Activated naive CD8-positive, alpha-beta T cell treated with anti-CD3 and anti-CD28 coated beads, Interleukin-2, amount 50 U/mL, for 24 hours (primary cell): ENCODE data around the gene MAMDC4.

ENCODE experiments used
- ATAC-seq: fragments of 150-1000 bp; cut with Tn5 transposase; one replicate; pipeline ENCODE4 v1.10.0; 2021
- DNase-seq: peaks from one replicate; pipeline ENCODE4 v3.0.0; 2021
- H3K27ac Mint-ChIP-seq: one replicate; pipeline ENCODE4 v1.8.0; 2021; ENCODE audit warnings: mild to moderate bottlenecking, mixed read lengths
- H3K27me3 Mint-ChIP-seq: one replicate; pipeline ENCODE4 v1.8.0; 2021; ENCODE audit warnings: mixed read lengths
- H3K36me3 Mint-ChIP-seq: one replicate; pipeline ENCODE4 v1.8.0; 2021; ENCODE audit warnings: low read depth, mixed read lengths
- H3K4me1 Mint-ChIP-seq: one replicate; pipeline ENCODE4 v1.8.0; 2021; ENCODE audit warnings: mixed read lengths
- H3K4me3 Mint-ChIP-seq: one replicate; pipeline ENCODE4 v1.8.0; 2021; ENCODE audit warnings: mild to moderate bottlenecking, moderate library complexity, mixed read lengths
- H3K9me3 Mint-ChIP-seq: one replicate; pipeline ENCODE4 v1.8.0; 2021; ENCODE audit warnings: mixed read lengths

The MAMDC4 gene

DNA sequence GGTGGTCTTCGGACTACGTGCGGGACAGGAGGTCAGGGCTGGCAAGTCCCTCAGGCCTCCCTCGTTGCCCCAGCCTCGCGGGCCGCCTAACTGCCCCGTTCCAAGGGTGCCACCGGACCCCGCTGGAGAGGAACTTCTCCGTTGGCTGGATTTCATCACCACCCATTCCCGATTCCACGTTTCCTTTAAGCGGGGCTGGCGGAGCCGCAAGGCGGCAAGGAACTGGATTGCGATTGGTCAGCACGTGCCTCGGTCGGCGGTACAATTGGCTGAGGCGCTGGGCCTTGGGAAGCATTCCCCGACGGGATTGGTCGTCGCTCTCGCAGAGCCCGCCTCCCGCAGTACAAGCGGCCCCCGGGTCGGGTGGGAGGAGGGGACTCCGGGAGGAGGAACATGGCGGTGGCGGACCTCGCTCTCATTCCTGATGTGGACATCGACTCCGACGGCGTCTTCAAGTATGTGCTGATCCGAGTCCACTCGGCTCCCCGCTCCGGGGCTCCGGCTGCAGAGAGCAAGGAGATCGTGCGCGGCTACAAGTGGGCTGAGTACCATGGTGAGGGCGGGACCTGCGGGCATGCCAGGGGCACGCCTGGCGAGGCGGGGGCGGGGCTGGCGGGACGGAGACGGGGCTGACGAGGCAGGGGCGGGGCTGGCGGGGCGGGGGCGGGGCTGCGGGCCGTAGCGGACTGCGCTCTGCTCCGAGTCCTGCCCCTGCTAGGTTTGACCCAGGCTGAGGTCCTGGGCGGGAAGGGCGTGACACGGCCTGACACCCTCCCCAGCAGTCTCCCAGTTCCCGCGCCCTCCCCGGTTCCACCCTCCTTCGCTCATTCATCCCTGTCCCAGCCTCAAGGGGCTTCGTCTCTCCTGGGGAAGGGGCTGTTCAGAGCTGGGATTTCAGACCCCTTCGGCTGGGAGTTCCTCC, 2.8 kb upstream of the MAMDC4 start, which contains the start of gene PHPT1:
Gene PHPT1, plus strand, starts transcription at position 372 of the 922 bp plus-strand sequence. Its CDS starts 22 bp downstream, at position 394.
- Mint-ChIP-seq H3K27ac (peak within 1 kb of the TSS; percentile 88), H3K27me3 (peaks cover 14% of the 10 kb centered on the region), H3K36me3 (no peaks in the 10 kb centered on the region), H3K4me1 (peaks cover 17% of the 10 kb centered on the region), H3K4me3 (peak within 1 kb of the TSS; percentile 87), H3K9me3 (no peaks in the 10 kb centered on the region)
- ATAC-seq (peak; percentile 83), DNase-seq (peak; percentile 97)

DNA sequence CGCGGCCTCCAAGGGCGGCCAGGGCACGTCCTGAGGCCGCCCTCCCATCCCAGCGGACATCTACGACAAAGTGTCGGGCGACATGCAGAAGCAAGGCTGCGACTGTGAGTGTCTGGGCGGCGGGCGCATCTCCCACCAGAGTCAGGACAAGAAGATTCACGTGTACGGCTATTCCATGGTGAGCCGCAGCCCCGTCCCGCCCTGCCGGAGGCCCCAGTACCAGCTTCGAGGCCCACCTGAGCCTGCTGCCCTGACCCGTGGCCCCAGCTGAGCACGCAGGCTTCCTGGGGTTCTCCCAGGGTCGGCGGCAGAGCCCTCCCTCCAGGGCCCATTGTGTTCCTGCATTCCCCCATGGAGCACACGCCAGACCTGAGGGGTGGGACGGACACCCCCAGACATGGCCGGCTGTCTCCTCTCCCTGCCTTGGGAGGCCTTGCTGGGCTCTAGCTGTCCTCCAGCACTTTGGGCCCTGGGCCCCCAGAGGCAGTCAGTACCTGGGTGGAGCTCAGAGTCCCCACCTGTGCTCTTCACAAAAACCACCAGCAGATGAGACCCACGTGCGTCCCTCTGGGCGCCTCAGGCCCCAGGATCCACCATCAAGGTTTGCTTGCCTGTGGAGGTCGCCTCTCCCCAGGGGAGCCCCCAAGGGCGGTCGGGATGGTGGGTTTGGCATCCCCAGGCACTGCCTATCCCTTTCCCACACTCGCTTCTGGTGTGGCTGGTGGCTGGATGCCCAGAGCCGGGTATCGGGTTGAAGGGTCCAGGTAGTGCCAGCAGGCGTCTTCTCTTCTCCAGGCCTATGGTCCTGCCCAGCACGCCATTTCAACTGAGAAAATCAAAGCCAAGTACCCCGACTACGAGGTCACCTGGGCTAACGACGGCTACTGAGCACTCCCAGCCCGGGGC, 1.9 kb upstream of the MAMDC4 start:
- Mint-ChIP-seq H3K9me3 (no peaks in the 10 kb centered on the region), H3K27ac (no peak overlapping the region), H3K4me1 (peaks cover 15% of the 10 kb centered on the region), H3K36me3 (no peaks in the 10 kb centered on the region), H3K4me3 (peak overlapping the region; percentile 87), H3K27me3 (peaks cover 13% of the 10 kb centered on the region)
- no peak for ATAC-seq
- DNase-seq = no peak

DNA sequence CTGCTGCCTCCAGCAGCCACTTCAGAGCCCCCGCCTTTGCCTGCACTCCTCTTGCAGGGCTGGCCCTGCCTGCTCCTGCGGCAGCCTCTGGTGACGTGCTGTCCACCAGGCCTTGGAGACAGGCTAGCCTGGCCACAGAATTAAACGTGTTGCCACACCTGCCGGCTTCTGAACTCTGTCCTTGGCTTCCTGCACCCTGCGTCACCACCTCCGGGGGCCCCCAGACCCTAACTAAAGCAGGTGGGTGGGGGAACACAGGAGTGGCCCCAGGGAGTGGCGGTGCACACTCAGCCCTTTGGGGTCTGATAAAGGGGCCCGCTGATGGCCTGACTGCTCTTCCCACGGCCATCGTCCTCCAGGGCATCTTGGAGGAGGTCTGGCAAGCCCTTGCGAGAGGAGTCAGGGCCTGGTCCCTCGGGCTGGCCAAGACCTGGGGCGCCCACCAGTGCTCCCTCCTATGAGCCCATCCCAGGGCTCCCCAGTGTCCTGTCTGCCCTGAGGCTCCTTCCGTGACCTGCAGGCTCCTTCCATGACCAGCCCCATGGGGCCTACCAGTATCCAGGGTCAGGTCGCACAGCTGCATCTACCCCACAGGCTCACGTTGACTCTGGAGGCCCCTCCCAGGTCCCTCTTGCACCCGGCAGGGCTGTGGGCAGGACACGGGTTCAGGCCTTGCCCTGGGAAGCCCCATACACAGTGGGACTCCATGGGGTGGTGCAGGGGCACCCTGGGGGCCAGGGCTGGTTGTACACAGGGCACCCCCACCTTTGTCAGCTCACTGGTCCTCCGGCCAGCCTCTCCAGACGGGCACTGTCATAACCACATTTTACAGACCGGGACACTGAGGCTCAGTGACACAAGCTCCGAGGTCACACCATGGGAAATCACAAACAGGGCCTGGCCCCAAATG, 1.0 kb upstream of the MAMDC4 start:
- Mint-ChIP-seq H3K9me3 (no peaks in the 10 kb centered on the region), H3K4me3 (no peak overlapping the region), H3K4me1 (peaks cover 15% of the 10 kb centered on the region), H3K36me3 (no peaks in the 10 kb centered on the region), H3K27me3 (peaks cover 11% of the 10 kb centered on the region), H3K27ac (no peak overlapping the region)
- no peak for ATAC-seq
- DNase-seq = no peak

DNA sequence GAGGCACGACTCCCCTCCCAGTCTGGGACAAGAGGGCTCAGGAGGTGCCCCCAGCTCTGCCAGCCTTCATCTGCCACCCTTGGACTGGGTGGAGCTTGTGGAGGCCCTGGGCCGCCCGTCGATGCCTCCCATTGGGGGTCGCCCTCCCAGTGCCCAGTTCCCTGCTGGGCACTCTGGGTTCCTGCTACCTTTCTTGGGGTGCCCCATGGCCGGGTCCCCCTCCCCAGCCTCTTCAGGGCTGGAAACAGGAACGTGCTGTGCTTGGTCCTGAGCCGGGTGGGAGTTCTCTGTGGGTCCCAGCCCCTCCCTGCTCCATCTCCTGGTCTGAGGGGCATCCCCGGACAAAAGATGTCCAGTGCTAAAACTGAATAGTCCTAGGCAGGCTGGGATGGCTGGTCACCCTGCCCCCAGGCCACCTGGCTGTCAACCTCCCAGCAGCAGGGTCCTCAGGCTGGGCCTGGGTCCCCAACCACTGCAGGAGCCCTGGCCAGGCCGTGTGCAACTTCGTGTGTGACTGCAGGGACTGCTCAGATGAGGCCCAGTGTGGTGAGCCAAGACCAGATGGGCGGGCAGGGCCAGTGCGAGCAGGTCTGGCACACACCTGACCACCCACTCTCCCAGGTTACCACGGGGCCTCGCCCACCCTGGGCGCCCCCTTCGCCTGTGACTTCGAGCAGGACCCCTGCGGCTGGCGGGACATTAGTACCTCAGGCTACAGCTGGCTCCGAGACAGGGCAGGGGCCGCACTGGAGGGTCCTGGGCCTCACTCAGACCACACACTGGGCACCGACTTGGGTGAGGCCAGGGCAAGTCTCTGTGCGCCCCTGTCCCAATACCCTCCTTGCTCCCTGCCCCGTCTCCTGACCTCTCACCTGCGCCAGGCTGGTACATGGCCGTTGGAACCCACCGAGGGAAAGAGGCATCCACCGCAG, 784 bp downstream of the MAMDC4 start:
- ATAC-seq (no peak), DNase-seq (no peak)
- H3K27ac Mint-ChIP-seq = no peak overlapping the region
- H3K27me3 Mint-ChIP-seq = peaks cover 2% of the 10 kb centered on the region
- H3K4me1 Mint-ChIP-seq = peaks cover 9% of the 10 kb centered on the region
- no peaks in the 10 kb centered on the region for H3K9me3 Mint-ChIP-seq
- H3K4me3 Mint-ChIP-seq = no peak overlapping the region
- no peaks in the 10 kb centered on the region for H3K36me3 Mint-ChIP-seq

DNA sequence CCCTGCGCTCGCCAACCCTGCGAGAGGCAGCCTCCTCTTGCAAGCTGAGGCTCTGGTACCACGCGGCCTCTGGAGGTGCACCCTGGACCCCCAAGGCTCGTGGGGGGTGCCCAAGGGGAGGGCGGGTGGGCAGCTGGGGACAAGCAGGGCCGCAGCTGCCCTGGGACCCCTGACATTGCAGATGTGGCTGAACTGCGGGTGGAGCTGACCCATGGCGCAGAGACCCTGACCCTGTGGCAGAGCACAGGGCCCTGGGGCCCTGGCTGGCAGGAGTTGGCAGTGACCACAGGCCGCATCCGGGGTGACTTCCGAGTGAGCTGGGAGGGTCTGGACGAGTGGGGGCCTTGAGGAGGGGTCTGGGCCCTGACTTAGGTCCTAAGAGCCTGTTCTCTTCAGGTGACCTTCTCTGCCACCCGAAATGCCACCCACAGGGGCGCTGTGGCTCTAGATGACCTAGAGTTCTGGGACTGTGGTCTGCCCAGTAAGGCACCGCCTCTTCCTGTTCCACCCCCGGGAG, 1.5 kb downstream of the MAMDC4 start:
- H3K9me3 Mint-ChIP-seq = no peaks in the 10 kb centered on the region
- no peak for DNase-seq
- H3K27me3 Mint-ChIP-seq = no peaks in the 10 kb centered on the region
- H3K4me1 Mint-ChIP-seq = peaks cover 7% of the 10 kb centered on the region
- ATAC-seq = no peak
- H3K4me3 Mint-ChIP-seq = no peak overlapping the region
- no peaks in the 10 kb centered on the region for H3K36me3 Mint-ChIP-seq
- H3K27ac Mint-ChIP-seq = no peak overlapping the region

DNA sequence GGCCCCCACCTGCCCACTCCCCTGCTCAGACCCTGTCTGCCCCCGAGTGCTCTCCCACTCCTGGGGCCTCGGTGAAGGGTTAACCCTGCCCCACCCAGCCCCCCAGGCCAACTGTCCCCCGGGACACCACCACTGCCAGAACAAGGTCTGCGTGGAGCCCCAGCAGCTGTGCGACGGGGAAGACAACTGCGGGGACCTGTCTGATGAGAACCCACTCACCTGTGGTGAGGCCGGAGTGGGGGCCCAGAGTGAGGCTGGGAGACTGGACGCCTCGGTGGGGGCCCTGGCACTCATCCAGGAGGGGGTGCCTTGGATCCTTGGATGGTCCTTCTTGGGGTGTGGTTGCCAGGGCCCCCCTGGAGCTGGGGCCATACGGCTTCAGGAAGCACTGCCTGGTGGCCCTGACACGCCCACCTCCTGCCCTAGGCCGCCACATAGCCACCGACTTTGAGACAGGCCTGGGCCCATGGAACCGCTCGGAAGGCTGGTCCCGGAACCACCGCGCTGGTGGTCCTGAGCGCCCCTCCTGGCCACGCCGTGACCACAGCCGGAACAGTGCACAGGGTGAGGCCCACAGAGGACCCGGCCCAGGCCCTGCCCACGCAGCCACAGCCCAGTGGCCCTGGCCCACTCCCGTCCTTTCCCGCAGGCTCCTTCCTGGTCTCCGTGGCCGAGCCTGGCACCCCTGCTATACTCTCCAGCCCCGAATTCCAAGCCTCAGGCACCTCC, 2.1 kb downstream of the MAMDC4 start:
- ATAC-seq (no peak), DNase-seq (no peak)
- peaks cover 3% of the 10 kb centered on the region for H3K4me1 Mint-ChIP-seq
- no peaks in the 10 kb centered on the region for H3K27me3 Mint-ChIP-seq
- no peak overlapping the region for H3K27ac Mint-ChIP-seq
- H3K9me3 Mint-ChIP-seq = no peaks in the 10 kb centered on the region
- H3K36me3 Mint-ChIP-seq = no peaks in the 10 kb centered on the region
- H3K4me3 Mint-ChIP-seq = no peak overlapping the region

DNA sequence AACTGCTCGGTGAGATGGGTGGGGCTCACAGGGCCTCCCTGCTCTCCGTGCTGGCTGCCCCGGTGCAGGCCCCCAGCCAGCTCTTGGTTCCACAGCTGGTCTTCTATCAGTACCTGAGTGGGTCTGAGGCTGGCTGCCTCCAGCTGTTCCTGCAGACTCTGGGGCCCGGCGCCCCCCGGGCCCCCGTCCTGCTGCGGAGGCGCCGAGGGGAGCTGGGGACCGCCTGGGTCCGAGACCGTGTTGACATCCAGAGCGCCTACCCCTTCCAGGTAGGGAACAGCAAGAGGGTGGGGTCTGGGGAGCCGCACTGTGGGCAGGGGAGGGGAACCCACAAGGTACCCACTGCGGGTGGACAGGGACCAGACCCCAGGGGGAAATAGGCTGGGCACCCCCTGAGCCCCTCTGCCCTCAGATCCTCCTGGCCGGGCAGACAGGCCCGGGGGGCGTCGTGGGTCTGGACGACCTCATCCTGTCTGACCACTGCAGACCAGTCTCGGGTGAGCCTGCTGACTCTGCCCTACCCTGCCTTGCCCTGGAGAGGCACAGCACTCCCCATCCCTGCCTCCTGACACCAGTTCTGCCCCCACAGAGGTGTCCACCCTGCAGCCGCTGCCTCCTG, 2.8 kb downstream of the MAMDC4 start:
- no peaks in the 10 kb centered on the region for H3K4me1 Mint-ChIP-seq
- no peaks in the 10 kb centered on the region for H3K9me3 Mint-ChIP-seq
- ATAC-seq = no peak
- no peak overlapping the region for H3K4me3 Mint-ChIP-seq
- DNase-seq = no peak
- H3K27me3 Mint-ChIP-seq = no peaks in the 10 kb centered on the region
- H3K36me3 Mint-ChIP-seq = no peaks in the 10 kb centered on the region
- no peak overlapping the region for H3K27ac Mint-ChIP-seq

DNA sequence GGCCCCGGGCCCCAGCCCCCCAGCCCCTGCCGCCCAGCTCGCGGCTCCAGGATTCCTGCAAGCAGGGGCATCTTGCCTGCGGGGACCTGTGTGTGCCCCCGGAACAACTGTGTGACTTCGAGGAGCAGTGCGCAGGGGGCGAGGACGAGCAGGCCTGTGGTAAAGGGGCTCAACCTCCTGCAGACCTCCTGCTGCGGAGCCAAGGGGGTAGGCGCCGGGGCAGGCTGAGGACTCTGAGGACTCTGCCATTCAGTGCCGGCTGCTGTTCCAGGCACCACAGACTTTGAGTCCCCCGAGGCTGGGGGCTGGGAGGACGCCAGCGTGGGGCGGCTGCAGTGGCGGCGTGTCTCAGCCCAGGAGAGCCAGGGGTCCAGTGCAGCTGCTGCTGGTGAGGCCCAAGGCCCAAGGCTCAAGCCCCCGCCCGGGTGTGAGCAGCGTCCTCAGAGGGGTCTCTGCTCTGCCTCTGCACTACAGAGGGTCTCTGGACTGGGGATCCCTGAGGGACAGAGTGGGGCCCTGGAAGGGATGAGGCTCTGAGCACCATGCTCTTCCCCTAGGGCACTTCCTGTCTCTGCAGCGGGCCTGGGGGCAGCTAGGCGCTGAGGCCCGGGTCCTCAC, 3.4 kb downstream of the MAMDC4 start:
- no peaks in the 10 kb centered on the region for H3K36me3 Mint-ChIP-seq
- H3K27me3 Mint-ChIP-seq = no peaks in the 10 kb centered on the region
- no peak overlapping the region for H3K27ac Mint-ChIP-seq
- no peak for ATAC-seq
- H3K4me1 Mint-ChIP-seq = no peaks in the 10 kb centered on the region
- no peaks in the 10 kb centered on the region for H3K9me3 Mint-ChIP-seq
- no peak overlapping the region for H3K4me3 Mint-ChIP-seq
- no peak for DNase-seq

DNA sequence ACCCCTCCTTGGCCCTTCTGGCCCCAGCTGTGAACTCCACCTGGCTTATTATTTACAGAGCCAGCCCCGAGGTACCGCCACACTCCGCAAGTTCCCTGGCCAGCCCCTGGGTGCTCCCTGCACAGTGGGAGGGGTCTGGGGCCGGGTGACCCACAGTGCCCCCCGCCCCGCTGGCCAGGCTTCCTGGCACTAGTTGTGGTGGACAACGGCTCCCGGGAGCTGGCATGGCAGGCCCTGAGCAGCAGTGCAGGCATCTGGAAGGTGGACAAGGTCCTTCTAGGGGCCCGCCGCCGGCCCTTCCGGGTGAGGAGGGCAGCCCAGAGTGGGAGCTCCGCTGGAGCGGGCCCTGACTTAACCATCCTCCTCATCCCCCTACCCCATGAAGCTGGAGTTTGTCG, 3.9 kb downstream of the MAMDC4 start:
- DNase-seq = no peak
- H3K4me1 Mint-ChIP-seq = no peaks in the 10 kb centered on the region
- H3K9me3 Mint-ChIP-seq = no peaks in the 10 kb centered on the region
- no peaks in the 10 kb centered on the region for H3K36me3 Mint-ChIP-seq
- no peaks in the 10 kb centered on the region for H3K27me3 Mint-ChIP-seq
- H3K4me3 Mint-ChIP-seq = no peak overlapping the region
- no peak for ATAC-seq
- H3K27ac Mint-ChIP-seq = no peak overlapping the region

DNA sequence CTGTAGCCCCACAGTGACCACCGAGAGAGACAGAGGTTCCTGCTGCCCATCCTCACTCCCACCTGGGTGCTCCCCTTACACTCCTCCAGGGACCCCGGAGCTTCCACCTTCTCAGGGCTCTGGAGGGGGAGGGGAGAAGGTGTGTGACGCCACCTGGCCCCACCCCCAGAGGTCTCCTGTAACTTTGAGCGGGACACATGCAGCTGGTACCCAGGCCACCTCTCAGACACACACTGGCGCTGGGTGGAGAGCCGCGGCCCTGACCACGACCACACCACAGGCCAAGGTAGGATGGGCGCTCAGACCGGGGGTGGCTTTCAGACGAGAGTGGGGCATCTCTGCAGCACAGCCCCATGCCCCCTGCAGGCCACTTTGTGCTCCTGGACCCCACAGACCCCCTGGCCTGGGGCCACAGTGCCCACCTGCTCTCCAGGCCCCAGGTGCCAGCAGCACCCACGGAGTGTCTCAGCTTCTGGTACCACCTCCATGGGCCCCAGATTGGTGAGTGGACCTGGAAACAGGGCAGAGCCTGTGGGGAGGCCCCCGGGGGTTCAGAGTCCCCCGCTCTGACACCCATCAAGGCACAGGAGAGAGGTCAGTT, 4.5 kb downstream of the MAMDC4 start:
- H3K9me3 Mint-ChIP-seq = no peaks in the 10 kb centered on the region
- no peak for ATAC-seq

DNA sequence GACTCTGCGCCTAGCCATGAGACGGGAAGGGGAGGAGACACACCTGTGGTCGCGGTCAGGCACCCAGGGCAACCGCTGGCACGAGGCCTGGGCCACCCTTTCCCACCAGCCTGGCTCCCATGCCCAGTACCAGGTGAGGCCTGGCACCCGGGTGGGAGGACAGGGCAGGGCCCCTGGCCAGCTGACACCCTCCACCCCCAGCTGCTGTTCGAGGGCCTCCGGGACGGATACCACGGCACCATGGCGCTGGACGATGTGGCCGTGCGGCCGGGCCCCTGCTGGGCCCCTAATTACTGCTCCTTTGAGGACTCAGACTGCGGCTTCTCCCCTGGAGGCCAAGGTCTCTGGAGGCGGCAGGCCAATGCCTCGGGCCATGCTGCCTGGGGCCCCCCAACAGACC, 5.0 kb downstream of the MAMDC4 start:
- Mint-ChIP-seq H3K27ac (no peak overlapping the region), H3K4me3 (no peak overlapping the region), H3K27me3 (no peaks in the 10 kb centered on the region), H3K36me3 (no peaks in the 10 kb centered on the region), H3K4me1 (no peaks in the 10 kb centered on the region), H3K9me3 (no peaks in the 10 kb centered on the region)
- ATAC-seq (no peak), DNase-seq (no peak)

More for the DNA sequence above, 4.5 kb downstream of the MAMDC4 start:
- no peak for DNase-seq
- Mint-ChIP-seq H3K4me1 (no peaks in the 10 kb centered on the region), H3K4me3 (no peak overlapping the region), H3K36me3 (no peaks in the 10 kb centered on the region), H3K27me3 (no peaks in the 10 kb centered on the region), H3K27ac (no peak overlapping the region)
